GM18909 (cell line): ENCODE measurements around the gene PABPN1.

ENCODE experiments used
- ATAC-seq: cut with Tn5 transposase; IDR thresholded peaks from one replicate; pipeline ENCODE4 v1.9.1; 2021; ENCODE audit warnings: mild to moderate bottlenecking; ENCODE audit not compliant: unreplicated experiment, poor library complexity

The PABPN1 gene

GRCh38 chr14:23357261-23357660 is 36.0 kb downstream of the PABPN1 start:
- ATAC-seq, result no peak

GRCh38 chr14:23358042-23358441 is 36.8 kb downstream of the PABPN1 start:
- no peak for ATAC-seq

GRCh38 chr14:23358553-23359166 is 37.4 kb downstream of the PABPN1 start:
- no peak for ATAC-seq

GRCh38 chr14:23359167-23359626 is 37.9 kb downstream of the PABPN1 start:
- ATAC-seq, result no peak

- ATAC-seq, result no peak
Observed at GRCh38 chr14:23359722-23360447, 38.6 kb downstream of the PABPN1 start.

GRCh38 chr14:23360496-23360895 is 39.2 kb downstream of the PABPN1 start:
- ATAC-seq, result no peak

GRCh38 chr14:23361320-23361719 is 40.1 kb downstream of the PABPN1 start:
- ATAC-seq, result no peak

GRCh38 chr14:23361763-23362162 is 40.5 kb downstream of the PABPN1 start:
- ATAC-seq, result no peak

GRCh38 chr14:23362200-23362599 is 40.9 kb downstream of the PABPN1 start:
- no peak for ATAC-seq

GRCh38 chr14:23364164-23365035 is 43.1 kb downstream of the PABPN1 start:
- ATAC-seq, result no peak

- ATAC-seq, result no peak
Observed at GRCh38 chr14:23365036-23365731, 43.9 kb downstream of the PABPN1 start, which contains the start of gene EFS. Gene EFS (minus strand): TSS chr14:23365172. CDS start chr14:23365025, 147 bp downstream.

- ATAC-seq, result no peak
Observed at GRCh38 chr14:23365732-23366425, 44.6 kb downstream of the PABPN1 start.

- ATAC-seq, result no peak
Observed at GRCh38 chr14:23366426-23366921, 45.2 kb downstream of the PABPN1 start.

GRCh38 chr14:23370221-23370620 is 49.0 kb downstream of the PABPN1 start:
- ATAC-seq, result no peak

GRCh38 chr14:23371865-23372264 is 50.6 kb downstream of the PABPN1 start:
- no peak for ATAC-seq

- no peak for ATAC-seq
Observed at GRCh38 chr14:23372509-23372908, 51.3 kb downstream of the PABPN1 start, which contains the start of gene IL25. Gene IL25 (plus strand): TSS chr14:23372809.

- ATAC-seq, result no peak
Observed at GRCh38 chr14:23373041-23373440, 51.8 kb downstream of the PABPN1 start.
